Glutamatergic neuron (in vitro differentiated cells): ENCODE data around the gene EVX1. TPM values are rescaled to one million over a fixed set of nuclear protein-coding genes. Genes with fewer than 3 reads are reported as not detected.

Experiments used
- DNase-seq: peaks from one replicate; pipeline ENCODE4 v3.0.0; 2022
- H3K27ac Mint-ChIP-seq: one replicate; pipeline ENCODE4 v1.8.0; 2020; ENCODE audit warnings: mild to moderate bottlenecking, mixed read lengths, inconsistent platforms; ENCODE audit not compliant: unreplicated experiment
- H3K27me3 Mint-ChIP-seq: one replicate; pipeline ENCODE4 v1.8.0; 2020; ENCODE audit warnings: mild to moderate bottlenecking, moderate library complexity, mixed read lengths, inconsistent platforms; ENCODE audit not compliant: unreplicated experiment
- H3K36me3 Mint-ChIP-seq: one replicate; pipeline ENCODE4 v1.8.0; 2020; ENCODE audit warnings: mild to moderate bottlenecking, mixed read lengths, inconsistent platforms; ENCODE audit not compliant: unreplicated experiment
- H3K4me1 Mint-ChIP-seq: one replicate; pipeline ENCODE4 v1.8.0; 2020; ENCODE audit warnings: mild to moderate bottlenecking, low read depth, mixed read lengths, inconsistent platforms; ENCODE audit not compliant: unreplicated experiment
- H3K4me3 Mint-ChIP-seq: one replicate; pipeline ENCODE4 v1.8.0; 2020; ENCODE audit warnings: mild to moderate bottlenecking, mixed read lengths, inconsistent platforms; ENCODE audit not compliant: unreplicated experiment
- H3K9me3 Mint-ChIP-seq: one replicate; pipeline ENCODE4 v1.8.0; 2020; ENCODE audit warnings: mild to moderate bottlenecking, moderate library complexity, mixed read lengths, inconsistent platforms; ENCODE audit not compliant: unreplicated experiment
- total RNA-seq: library from RNA; stranded (reverse); fragmentation: NEBNext Ultra II Directional; extraction: Animal tissue kit (Norgen Biotek cat#: 25700); gene quantifications from one replicate; pipeline ENCODE4 v1.2.1, GENCODE V29; 2021; ENCODE audit not compliant: unreplicated experiment
- TF ChIP-seq, protein P1 (sequence below): fragments of 200-600 bp; sonication (generic); IDR thresholded peaks from one replicate; pipeline ENCODE4 v1.5.0; 2021; ENCODE audit not compliant: partially characterized antibody, unreplicated experiment

The EVX1 gene
- total RNA-seq, 1 donor from 2014 or later = 7.1 TPM

DNA sequence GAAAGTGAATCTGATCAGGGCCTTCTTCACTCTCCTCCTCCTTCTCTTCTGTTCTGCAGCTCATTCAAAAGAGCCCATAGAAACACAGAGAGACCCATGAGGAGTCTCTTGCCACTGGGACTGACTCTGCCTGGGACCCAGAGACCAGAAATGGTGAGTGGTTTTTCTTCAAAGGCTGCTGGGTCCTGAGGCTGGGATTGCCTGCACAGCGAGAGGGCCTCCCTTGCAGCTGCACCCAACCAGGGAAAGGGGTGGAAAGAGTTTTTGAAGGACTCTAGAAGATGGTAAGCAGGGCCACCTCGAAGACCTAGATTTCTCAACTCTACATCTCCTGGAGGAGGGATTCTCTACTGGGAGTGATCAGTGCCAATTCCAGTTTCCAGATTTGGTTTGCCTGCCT, 27.2 kb upstream of the EVX1 start:
- TF ChIP-seq, protein P1, sequence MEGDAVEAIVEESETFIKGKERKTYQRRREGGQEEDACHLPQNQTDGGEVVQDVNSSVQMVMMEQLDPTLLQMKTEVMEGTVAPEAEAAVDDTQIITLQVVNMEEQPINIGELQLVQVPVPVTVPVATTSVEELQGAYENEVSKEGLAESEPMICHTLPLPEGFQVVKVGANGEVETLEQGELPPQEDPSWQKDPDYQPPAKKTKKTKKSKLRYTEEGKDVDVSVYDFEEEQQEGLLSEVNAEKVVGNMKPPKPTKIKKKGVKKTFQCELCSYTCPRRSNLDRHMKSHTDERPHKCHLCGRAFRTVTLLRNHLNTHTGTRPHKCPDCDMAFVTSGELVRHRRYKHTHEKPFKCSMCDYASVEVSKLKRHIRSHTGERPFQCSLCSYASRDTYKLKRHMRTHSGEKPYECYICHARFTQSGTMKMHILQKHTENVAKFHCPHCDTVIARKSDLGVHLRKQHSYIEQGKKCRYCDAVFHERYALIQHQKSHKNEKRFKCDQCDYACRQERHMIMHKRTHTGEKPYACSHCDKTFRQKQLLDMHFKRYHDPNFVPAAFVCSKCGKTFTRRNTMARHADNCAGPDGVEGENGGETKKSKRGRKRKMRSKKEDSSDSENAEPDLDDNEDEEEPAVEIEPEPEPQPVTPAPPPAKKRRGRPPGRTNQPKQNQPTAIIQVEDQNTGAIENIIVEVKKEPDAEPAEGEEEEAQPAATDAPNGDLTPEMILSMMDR = no peak
- H3K27me3 Mint-ChIP-seq = peaks cover 39% of the 10 kb centered on the region
- H3K9me3 Mint-ChIP-seq = no peaks in the 10 kb centered on the region
- H3K27ac Mint-ChIP-seq = no peak overlapping the region
- H3K36me3 Mint-ChIP-seq = no peaks in the 10 kb centered on the region
- DNase-seq = no peak
- H3K4me1 Mint-ChIP-seq = no peaks in the 10 kb centered on the region
- H3K4me3 Mint-ChIP-seq = no peak overlapping the region

DNA sequence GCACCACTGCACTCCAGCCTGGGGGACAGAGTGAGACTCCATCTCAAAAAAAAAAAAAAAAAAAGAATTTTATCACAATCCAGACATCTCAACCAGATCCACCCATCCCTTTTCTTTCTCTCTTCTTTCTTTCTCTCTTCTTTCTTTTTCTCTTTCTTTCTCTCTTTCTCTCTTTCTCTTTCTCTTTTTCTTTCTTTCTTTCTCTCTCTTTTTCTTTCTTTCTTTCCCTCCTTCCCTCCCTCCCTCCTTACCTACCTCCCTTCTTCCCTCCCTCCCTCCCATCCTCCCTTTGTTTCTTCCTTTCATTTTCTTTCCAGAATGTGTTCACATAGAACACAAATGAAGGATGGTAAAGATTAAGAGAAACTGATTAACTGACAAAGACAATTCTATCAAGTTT, 24.7 kb upstream of the EVX1 start:
- peaks cover 28% of the 10 kb centered on the region for H3K27me3 Mint-ChIP-seq
- H3K27ac Mint-ChIP-seq = no peak overlapping the region
- DNase-seq = no peak
- H3K4me1 Mint-ChIP-seq = no peaks in the 10 kb centered on the region
- no peak overlapping the region for H3K4me3 Mint-ChIP-seq
- no peaks in the 10 kb centered on the region for H3K9me3 Mint-ChIP-seq
- TF ChIP-seq, protein P1 = no peak
- H3K36me3 Mint-ChIP-seq = no peaks in the 10 kb centered on the region

DNA sequence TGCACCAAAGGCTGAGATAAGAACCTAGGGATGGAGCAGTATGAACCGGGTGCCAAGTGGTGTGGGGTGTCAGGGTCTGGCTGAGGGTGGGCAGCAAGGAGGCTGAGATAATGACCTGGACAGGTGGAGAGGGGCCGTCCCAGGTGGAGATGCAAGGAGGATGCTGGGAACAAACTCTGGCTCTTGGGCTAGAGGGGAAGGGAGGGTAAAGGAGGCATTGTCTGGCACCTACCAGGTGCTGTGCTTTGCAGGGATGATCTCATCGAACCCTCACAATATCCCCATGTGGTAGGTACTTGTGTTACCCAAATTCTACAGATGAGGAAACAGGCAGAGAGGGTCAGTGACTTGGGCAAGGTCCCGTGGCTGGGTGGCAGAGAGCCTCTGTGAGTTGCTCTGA, 22.8 kb upstream of the EVX1 start:
- H3K36me3 Mint-ChIP-seq = no peaks in the 10 kb centered on the region
- H3K27me3 Mint-ChIP-seq = peaks cover 33% of the 10 kb centered on the region

DNA sequence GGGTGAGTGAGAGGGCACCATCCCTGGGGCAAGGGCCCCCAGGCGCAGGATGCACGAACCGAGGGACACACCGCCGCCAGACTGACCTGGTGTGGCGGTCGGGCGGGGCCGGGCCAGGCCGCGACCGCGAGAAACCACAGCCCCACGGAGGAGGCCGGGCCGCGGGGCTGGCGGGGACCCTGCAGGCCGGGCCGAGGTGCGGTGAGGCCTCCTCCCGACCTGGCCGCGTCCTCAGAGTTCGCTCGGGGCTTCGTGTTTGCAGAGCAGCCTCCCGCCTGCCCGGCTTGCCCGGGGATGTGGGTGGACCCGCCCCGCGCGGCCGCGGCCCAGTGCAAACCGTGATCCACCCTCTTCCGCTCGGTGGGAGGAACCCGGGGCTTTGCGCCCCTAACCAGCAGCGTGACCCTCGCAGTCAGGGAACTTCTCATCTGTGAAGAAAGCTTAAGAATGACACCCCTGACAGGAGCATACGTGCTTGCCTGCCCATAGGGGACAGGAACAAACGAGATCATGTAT, 22.1 kb upstream of the EVX1 start:
- Mint-ChIP-seq H3K36me3 (no peaks in the 10 kb centered on the region), H3K9me3 (peaks cover 2% of the 10 kb centered on the region), H3K4me1 (peaks cover 1% of the 10 kb centered on the region), H3K27me3 (peaks cover 30% of the 10 kb centered on the region), H3K27ac (no peak overlapping the region), H3K4me3 (no peak overlapping the region)
- TF ChIP-seq, protein P1 = no peak
- DNase-seq = no peak

More for the DNA sequence above, 22.8 kb upstream of the EVX1 start:
- Mint-ChIP-seq H3K4me1 (no peaks in the 10 kb centered on the region), H3K9me3 (peaks cover 2% of the 10 kb centered on the region), H3K4me3 (no peak overlapping the region), H3K27ac (no peak overlapping the region)
- TF ChIP-seq, protein P1 = no peak
- no peak for DNase-seq

DNA sequence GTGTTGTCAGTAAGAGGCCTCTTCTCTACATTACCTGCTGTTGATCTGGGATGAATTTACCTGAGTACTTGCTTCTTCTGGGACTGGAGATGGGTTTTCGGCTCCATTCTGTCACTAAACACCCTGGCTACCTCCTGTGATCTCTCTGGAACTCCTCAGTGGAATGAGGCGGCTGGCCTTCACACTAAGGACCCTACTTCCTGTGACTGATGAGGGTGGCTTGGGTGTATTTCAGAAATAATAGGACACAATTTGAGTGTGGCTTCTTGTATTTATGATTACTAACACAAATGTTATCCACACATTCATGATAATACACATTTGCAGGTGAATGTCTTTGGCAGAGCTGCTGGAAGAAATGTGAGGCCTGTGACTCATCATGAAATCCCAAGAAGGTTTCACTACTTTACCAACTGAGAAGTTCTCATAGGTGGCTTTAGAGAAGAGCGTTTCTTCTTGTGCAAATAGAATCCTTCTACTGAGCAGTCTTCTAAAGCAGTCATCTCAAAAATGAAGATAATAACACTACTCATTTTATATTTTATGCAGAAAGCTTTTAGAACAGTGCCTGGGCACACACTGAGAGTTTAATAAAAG, 21.3 kb upstream of the EVX1 start:
- peaks cover 2% of the 10 kb centered on the region for H3K9me3 Mint-ChIP-seq
- H3K27me3 Mint-ChIP-seq = peaks cover 25% of the 10 kb centered on the region
- no peak overlapping the region for H3K27ac Mint-ChIP-seq
- peaks cover 1% of the 10 kb centered on the region for H3K4me1 Mint-ChIP-seq
- no peak for DNase-seq
- H3K4me3 Mint-ChIP-seq = no peak overlapping the region
- H3K36me3 Mint-ChIP-seq = no peaks in the 10 kb centered on the region
- TF ChIP-seq, protein P1 = no peak
